ENCODE data around the gene TRIM65.

GRCh38 chr17:75933808-75934207, 37.1 kb upstream of the TRIM65 start:
- TF ChIP-seq EZH2 (IDR thresholded peaks at IDR 0.05) (no peak), POLR2AphosphoS5 (IDR thresholded peaks at IDR 0.05; ENCODE audit: borderline replicate concordance, low read depth, low read length) (no peak), FOXP2 (optimal IDR thresholded peaks at IDR 0.05; ENCODE audit: control extremely low read depth, extremely low read length, insufficient read depth) (no peak)
